GM12872 (cell line): ENCODE data around the gene APBB2.

Source experiments
- CTCF ChIP-seq: IDR thresholded peaks from 3 replicates; pipeline ENCODE4 v1.5.1; 2011; ENCODE audit warnings: low read depth, mild to moderate bottlenecking, low read length, moderate library complexity; ENCODE audit not compliant: insufficient read depth

Gene APBB2

GRCh38 chr4:41177016-41177415 lies 37.3 kb downstream of the APBB2 start:
- TF ChIP-seq CTCF, result no peak

- TF ChIP-seq CTCF, result no peak
Observed at GRCh38 chr4:41176340-41176739, 38.0 kb downstream of the APBB2 start.

- TF ChIP-seq CTCF, result no peak
Observed at GRCh38 chr4:41175794-41176193, 38.5 kb downstream of the APBB2 start.

GRCh38 chr4:41174444-41174843 lies 39.9 kb downstream of the APBB2 start:
- no peak for TF ChIP-seq CTCF

- no peak for TF ChIP-seq CTCF
Observed at GRCh38 chr4:41172786-41173185, 41.6 kb downstream of the APBB2 start.

GRCh38 chr4:41169256-41169800 lies 45.0 kb downstream of the APBB2 start:
- TF ChIP-seq CTCF, result no peak

GRCh38 chr4:41167191-41167590 lies 47.2 kb downstream of the APBB2 start:
- TF ChIP-seq CTCF, result no peak

GRCh38 chr4:41164405-41164804 lies 49.9 kb downstream of the APBB2 start:
- TF ChIP-seq CTCF, result no peak
